ENCODE measurements around the gene CRYL1.

DNA sequence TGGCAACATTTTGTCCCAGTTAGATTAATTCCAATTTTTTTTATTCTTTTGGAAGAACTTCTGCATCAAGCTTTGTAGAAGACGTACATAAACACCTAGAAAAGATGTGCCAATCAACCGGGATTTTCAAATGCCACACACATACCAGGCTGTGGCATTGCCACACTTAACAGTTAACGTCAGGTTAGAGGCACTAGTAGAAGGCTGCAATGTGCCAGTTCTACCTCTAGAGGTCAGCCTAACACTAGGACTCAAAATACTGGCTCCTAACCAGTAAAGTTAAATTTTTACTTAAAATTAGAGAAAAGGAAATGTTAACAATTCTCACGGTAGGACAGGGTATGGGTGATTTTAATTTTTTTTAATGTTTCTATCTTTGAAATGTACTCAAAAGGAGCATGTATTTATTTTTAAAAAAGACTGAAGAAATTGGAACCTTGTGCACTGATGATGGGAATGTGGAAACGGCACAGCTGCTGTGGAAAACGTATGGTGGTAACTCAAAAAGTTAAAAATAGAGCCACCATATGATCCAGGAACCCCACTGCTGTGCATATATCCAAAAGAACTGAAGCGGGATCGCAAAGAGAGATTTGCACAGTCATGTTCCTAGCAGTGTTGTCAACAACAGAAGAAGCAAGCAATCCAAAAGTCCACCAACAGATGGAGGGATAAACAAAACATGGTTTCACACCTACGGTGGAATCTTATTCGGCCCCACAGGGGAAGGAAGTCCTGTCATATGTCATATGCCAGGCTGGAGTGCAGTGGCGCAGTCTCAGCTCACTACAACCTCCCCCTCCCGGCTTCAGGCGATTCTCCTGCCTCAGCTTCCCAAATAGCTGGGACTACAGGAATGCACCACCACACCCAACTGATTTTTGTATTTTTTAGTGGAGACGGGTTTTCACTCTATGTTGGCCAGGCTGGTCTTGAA lies 30.3 kb downstream of the CRYL1 start:
- TF ChIP-seq POLR2A (IDR thresholded peaks at IDR 0.05), result no peak
- TF ChIP-seq POLR2AphosphoS5 (IDR thresholded peaks at IDR 0.05), result no peak
- TF ChIP-seq, protein P1, sequence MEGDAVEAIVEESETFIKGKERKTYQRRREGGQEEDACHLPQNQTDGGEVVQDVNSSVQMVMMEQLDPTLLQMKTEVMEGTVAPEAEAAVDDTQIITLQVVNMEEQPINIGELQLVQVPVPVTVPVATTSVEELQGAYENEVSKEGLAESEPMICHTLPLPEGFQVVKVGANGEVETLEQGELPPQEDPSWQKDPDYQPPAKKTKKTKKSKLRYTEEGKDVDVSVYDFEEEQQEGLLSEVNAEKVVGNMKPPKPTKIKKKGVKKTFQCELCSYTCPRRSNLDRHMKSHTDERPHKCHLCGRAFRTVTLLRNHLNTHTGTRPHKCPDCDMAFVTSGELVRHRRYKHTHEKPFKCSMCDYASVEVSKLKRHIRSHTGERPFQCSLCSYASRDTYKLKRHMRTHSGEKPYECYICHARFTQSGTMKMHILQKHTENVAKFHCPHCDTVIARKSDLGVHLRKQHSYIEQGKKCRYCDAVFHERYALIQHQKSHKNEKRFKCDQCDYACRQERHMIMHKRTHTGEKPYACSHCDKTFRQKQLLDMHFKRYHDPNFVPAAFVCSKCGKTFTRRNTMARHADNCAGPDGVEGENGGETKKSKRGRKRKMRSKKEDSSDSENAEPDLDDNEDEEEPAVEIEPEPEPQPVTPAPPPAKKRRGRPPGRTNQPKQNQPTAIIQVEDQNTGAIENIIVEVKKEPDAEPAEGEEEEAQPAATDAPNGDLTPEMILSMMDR (IDR thresholded peaks at IDR 0.05), result peak; percentile 87 to 93 (median 90)
- TF ChIP-seq EP300 (IDR thresholded peaks at IDR 0.05), result no peak
